ENCODE data around the gene IL1RAPL2.

Gene IL1RAPL2

DNA sequence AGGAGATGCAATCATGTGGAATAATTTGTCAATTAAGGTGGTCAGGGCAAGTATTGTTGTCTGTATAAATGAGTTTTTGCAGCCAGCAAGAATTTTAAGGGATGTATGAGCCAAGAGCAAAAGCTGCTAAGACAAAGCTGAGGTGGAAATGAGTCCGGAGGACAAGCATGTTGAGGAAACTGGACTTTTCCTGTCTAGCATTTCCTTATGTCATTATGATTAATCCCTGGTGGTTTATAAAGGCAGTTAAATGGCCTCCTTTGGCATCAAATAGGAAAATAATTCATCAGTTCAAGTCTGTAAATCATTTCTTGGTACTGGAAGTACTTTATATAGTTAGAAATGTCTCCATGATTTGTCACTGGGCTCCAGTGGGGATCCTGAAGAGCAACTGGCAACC is 716.1 kb downstream of the IL1RAPL2 start:
- DNase-seq = no peak

DNA sequence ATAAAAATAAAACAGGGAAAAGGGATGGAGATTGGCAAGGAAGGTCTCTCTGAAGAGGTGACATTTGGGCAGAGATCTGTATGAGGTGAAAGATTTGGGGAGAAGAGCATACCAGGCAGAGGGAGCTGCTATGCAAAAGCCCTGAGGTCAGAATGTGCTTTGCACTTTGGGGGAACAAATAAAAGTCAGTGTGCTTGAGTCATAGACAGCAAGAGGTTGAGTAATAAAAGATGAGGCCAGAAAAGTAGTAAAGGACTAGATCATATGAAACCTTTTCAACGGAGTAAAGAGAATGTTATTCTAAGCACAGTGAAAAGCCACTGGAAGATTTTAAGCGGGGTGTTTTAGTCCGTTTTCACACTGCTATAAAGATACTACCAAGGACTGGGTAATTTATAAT is 731.0 kb downstream of the IL1RAPL2 start:
- DNase-seq = no peak

GRCh38 chrX:105299286-105299685 is 733.3 kb downstream of the IL1RAPL2 start:
- no peak for DNase-seq

GRCh38 chrX:105302246-105302645 is 736.2 kb downstream of the IL1RAPL2 start:
- no peak for DNase-seq

DNA sequence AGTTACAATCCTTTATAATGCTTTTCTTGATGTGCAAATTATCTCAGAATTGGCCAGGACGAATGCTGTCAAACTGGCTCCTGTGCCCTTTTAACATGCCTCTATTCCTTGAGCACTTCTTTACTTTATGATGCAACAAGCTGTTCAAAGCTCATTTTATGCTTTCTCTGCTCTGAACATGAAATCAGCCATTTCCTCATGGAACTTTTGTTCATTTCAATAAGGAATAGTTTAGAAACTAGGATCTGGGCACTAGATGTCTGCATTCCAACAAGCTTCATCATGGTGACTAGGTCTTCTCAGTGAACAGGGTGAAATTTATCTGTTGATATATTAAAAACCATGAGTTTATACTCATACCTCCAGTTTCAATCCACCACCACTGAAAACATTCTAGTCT is 741.8 kb downstream of the IL1RAPL2 start:
- DNase-seq = no peak

- no peak for DNase-seq
Measured at GRCh38 chrX:105313596-105313995, 747.6 kb downstream of the IL1RAPL2 start.

- no peak for DNase-seq
Measured at GRCh38 chrX:105314458-105314857, 748.5 kb downstream of the IL1RAPL2 start.

GRCh38 chrX:105315248-105315647 is 749.2 kb downstream of the IL1RAPL2 start:
- no peak for DNase-seq

DNA sequence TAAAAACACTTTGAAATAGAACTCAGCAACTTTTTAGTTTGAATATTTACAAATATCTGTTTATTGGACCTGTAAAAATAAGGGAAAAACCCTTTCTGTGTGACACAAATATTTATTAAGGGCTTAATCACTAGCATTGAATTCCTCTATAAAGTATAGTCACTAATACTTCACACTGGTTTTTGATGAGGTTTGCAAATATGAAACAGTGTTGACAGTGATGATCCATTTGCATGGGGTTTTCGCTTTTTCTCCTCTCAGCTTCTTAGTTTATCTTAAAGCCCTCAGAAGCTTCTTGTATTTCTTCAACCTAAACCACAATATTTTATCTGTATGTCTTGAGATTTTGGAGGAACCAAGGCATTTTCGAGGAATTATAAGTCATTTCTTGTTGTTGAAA is 751.1 kb downstream of the IL1RAPL2 start:
- DNase-seq = no peak

DNA sequence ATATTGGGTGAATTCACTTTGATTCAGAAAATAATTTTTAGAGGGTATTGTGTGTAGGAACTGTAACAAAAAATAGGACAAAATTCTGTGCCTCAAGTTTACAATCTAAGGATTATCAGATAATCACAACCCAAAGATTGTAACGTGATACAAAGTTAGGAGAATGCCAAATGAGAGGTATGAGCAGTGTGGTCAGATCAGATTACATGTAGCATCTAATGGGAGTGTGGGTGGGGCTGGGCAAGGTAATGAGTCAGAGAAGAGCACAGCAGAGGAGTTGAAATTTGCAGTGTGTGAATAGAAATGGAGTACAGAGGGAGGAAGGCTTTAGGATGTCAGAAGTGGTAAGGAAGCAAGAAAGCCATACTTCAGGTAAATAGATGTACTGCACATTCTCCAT is 757.9 kb downstream of the IL1RAPL2 start:
- no peak for DNase-seq

DNA sequence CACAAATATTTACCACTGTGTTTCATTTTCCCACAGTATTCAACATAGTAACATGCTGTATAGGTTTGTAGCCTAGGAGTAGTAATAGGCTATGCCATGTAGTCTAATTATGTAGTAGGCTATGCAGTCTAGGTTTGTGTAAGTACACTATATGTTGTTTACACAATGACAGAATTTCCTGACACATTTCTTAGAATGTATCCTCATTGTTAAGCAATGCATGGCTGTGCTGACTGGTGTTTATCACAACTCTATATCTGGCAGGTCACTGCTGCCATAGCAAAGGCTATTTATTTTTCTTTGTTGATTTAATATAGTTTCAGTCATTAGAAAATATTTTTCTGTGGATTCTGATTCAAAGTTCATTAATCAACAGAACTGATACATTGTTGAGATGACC is 762.8 kb downstream of the IL1RAPL2 start:
- no peak for DNase-seq

GRCh38 chrX:105331244-105331643 is 765.2 kb downstream of the IL1RAPL2 start:
- DNase-seq = no peak

- no peak for DNase-seq
Measured at GRCh38 chrX:105347373-105347772, 781.4 kb downstream of the IL1RAPL2 start.

DNA sequence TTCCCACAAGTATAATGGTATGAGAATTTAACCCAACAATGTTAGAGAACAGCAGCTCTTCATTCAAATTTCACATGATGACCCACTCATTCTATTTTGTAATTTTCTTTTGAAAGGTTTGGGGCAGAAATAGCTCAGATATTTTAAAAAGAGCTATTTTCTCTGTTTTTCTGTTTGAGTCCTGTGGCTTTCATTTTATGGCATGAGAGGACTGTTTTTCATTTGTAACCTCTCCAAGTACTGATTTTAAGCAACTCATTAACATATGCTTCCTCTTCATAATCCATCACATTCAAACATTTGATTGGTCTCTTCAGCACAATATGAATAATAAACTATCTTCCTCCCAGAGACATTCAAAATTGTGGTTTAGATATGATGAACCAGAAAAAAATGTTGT is 783.5 kb downstream of the IL1RAPL2 start:
- no peak for DNase-seq

- DNase-seq = no peak
Measured at GRCh38 chrX:105375816-105376215, 809.8 kb downstream of the IL1RAPL2 start.

DNA sequence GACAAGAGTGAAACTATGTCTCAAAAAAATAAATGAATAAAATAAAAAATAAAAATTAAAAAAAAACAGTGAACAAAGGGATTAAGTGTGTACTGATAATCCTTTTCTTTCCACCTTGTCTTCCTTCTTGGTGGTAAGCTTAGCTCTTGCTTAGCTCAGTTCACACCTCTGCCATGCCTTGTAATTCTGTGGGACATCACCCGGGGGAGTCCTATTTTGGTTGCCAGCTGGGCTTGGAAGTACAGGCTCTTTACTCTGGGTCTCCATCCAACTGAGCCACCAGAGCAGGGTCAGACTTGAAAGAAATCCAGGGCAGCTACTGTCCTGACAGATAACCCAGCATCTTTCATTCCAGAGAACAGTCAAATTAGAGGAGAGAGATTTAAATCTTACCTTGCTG is 858.7 kb downstream of the IL1RAPL2 start:
- DNase-seq = no peak

DNA sequence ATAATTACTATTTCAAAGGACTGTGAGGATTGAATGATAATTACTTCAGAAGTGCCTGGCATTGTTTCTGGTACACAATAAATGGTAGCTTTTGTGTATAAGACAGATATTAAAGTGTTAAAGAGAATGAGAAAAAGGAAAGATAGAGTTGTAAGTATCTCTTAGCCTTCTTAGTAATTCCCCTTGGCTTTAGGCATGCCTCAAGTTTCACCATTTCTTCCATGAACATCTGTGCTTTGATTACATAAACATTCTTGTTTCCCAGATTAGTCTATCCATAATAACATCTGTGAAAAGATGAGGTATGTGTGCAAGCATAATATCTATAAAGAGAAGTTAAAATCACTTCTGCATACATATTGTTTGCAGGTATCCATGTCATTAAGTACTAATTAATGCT is 885.4 kb downstream of the IL1RAPL2 start:
- DNase-seq = no peak

GRCh38 chrX:105458846-105459245 is 892.8 kb downstream of the IL1RAPL2 start:
- no peak for DNase-seq

GRCh38 chrX:105460376-105460775 is 894.4 kb downstream of the IL1RAPL2 start:
- DNase-seq = no peak

GRCh38 chrX:105461016-105461415 is 895.0 kb downstream of the IL1RAPL2 start:
- DNase-seq = no peak

DNA sequence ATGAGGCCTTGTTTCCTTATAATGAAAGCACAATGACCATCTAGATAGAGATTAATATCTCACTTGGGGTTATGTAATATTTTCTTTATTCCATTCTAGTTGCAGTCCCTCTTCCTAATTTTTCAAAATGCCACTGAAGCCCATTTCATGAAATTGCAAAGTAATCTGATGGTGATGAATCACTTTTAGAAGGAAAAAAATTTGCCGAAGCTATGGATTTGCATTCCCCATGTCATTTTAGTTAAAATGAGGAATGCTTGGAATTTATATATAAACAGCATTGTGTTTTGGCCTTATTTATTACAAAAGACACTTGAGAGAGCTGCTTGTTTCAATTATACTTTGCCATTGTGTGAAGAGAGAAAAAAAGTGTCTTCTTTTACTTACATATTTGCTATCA is 896.2 kb downstream of the IL1RAPL2 start:
- DNase-seq = no peak

GRCh38 chrX:105463473-105463872 is 897.5 kb downstream of the IL1RAPL2 start:
- no peak for DNase-seq

DNA sequence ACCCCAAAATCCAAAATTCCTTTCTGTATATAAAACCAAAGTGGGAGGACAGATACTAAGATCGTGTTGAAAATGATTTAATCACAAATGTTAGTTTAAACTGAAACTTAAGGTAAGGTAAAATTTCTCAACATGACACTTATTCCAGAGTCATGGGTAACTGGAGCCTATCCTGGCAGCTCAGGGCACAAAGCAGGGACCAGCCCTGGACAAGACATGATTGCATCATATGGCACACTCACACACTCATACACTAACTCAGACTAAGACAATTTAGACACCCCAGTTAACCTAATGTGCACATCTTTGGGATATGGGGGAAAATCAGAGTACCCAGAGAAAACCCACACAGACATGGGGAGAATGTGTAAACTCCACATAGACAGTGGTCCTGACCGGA is 898.6 kb downstream of the IL1RAPL2 start:
- DNase-seq = no peak

DNA sequence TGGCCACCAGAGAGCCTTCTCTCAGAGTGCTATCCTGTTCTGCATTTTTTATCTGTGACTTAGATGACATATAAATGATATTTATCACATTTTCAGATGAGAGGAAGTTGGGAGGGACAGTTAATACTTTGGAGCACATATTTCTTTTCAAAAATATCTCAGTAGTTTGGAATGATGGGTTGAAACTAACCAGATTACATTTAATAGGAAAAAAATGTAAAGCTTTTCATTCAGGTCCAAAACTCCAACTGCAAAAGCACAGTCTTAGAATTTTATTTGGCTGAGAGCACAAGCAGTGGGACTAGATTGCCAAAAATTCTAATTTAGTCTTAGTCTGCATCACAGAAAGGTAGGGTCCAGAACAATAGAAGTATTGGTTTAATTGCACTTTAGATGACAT is 902.7 kb downstream of the IL1RAPL2 start:
- no peak for DNase-seq

DNA sequence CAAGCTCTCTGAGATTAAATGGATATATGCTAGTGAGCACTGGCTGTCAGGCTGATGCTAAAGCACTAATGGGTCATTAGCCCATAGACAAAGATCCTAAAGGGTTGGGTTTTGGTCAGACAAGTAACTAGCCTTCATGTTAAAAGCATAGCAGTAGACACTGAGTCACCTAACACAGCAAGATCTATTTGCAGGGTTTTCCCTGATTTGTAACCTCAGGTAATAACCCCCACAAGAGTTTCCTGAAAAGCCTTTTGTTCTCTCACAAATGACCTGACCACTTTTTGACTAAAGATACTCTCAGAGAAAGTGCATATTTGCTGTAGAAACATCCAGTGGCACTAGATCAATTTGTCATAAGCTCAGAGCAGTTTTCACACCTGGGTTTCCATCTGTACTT is 905.6 kb downstream of the IL1RAPL2 start:
- DNase-seq = no peak

DNA sequence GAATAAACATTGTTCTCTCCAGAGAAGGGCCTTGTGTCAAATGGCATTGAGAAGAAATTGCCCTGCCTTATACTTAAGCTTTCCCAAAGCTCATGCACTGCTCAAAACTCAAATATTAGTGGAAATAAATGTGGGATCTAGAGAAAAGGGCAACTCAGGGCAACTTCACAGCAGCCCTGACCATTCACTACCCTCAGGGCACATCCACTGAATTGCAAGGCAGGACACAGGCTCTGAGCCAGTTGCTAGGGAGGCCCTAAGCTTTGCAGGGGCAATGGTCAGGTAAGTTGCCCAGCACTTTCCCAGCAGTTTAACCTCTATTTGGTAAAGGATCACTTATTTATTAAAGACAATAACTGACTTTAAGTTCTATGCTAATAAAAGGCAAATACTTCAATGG is 909.8 kb downstream of the IL1RAPL2 start:
- DNase-seq = no peak
